ENCODE measurements around the gene ORAI1.
"Not testable (repeated sequence)": the region's sequence is repeated elsewhere in the genome, so short reads cannot be mapped to it uniquely, and the experiment has no call there.

Gene ORAI1

GRCh38 chr12:121608301-121608700 lies 18.0 kb upstream of the ORAI1 start:
- no peak for DNase-seq

DNA sequence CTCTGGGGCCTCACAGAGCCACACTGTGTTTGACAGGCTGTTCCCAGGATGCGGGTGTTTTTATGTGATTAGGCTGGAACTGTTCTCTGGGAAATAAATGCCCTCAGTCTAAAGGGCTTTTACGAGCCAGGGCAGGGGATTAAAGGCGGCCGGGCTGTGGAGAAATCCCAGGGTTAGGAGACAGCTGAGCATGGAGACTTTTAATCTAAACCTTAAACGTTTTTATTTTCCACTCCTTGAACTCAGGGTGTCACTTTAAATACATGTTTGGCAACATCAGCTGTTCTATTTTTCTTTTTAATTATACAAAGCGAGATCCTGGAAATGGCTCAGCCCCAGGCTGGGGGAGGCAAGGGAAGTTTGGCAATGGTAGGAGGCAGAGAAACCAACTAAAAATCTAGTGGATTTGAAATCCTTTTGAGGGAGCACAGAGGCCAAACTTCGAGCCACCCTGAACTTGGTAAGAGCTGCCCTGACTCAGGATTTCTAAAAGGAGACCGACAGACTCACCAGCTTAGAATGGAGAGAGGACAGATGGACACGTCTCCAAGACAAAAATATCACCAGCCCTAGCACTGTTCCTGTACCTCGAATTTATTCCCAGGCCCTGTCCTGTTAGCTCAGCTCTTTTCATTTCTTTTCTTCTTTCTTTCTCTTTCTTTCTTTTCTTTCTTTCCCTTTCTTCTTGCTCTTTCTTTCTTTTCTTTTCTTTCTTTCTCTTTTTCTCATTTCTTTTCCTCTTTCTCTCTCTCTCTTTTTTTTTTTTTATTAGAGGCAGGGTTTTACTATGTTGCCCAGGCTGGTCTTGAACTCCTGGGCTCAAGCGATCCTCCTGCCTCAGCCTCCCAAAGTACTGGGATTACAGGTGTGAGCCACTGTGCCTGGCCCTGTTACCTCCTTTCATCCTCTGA lies 15.8 kb upstream of the ORAI1 start:
- no peak for DNase-seq

DNA sequence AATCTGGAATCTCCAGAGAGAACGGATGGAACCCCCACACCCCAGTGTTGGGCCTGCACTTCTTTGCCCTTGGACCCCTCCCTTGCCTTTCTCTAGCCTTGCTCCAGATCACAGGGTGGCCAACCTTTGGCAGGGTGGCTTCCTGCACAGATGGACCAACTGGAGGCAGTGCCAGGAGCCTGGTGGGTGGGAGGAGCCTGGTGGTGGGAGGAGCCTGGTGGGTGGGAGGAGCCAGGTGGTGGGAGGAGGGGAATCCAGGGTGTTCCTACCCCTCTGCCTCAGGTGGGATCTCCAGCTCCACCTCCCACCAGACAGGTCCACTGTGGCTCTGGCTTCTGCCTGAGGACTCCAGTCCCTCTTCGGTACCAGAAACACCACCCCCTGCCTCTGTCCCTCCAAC lies 15.0 kb upstream of the ORAI1 start:
- DNase-seq = no peak

DNA sequence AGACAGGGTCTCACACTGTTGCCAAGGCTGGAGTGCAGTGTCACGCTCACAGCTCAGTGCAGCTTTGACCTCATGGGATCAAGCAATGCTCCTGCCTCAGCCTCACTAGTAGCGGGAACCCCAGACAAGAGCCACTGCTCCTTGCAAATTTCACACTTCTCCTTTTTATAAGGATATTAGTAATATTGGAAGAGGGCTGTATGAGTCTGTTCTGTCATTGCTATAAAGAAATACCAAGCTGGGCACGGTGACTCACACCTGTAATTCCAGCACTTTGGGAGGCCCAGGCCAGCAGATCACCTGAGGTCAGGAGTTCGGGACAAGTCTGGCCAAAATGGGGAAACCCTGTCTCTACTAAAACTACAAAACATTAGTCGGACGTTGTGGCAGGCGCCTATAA lies 12.9 kb upstream of the ORAI1 start:
- no peak for DNase-seq

- no peak for DNase-seq
Measured at GRCh38 chr12:121614872-121615467, 11.4 kb upstream of the ORAI1 start.

DNA sequence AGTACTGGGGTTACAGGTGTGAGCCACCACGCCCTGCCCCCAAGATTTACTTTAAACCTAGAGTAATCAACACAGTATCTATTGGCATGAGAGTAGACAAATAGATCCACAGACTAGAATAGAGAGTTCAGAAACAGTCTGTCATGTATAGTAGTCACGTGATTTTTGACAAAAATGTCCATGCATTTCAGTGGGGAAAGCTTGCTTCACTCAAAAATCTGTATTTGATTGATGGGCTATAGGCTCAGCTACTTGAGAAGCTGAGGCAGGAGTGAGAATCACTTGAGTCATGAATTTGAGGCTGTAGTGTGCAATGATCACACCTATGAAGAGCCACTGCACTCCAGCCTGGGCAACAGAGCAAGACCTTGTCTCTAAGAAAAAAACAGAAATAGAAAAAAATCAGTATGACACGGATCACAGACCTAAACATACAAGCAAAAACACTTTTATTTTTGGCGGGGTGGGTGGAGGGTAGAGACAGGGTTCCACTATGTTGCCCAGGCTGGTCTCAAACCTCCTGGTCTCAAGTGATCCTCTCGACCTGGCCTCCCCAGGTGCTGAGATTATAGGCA lies 7.6 kb upstream of the ORAI1 start:
- DNase-seq = no peak

- no peak for DNase-seq
Measured at GRCh38 chr12:121620333-121620891, 5.9 kb upstream of the ORAI1 start.

- no peak for DNase-seq
Measured at GRCh38 chr12:121626853-121627640, 717 bp downstream of the ORAI1 start.

DNA sequence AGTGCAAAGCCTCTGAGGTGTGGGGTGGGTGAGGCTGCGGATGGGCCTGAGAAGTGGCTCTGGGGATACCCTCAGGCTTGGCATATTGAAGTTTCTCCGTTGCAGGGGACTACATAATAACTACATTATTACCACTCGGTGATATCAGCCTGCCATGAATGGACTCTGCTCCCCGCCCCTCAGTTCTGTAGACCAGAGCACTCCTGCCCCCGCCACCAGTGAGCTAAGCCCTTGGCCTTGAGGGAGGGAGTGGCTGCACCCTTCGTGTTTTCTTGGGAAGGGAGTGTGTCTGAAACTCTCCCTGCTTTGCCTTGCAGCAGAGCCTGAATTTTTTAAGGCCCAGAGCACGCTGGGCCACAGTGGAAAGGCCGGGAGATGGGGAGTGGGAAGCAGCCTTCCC lies 1.7 kb downstream of the ORAI1 start:
- no peak for DNase-seq

DNA sequence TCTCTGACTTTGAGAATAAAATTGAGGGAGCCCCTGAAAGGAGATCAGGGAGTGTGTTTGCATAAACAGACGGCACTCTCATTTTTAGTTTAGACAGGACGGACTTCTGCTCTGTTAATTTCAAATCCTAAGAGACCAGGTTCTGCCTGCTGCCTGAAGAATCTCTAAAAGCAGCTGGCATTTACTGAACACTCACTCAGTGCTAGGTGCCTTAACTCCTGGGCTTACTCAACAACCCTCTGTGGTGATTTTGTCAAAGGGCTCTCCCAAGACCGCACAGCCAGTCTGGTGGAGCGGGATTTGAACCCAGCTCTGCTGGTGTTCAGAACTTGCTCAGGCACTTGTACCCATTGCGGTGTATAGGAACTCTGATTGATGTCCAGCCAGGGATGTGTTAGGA lies 2.2 kb downstream of the ORAI1 start:
- DNase-seq = no peak

DNA sequence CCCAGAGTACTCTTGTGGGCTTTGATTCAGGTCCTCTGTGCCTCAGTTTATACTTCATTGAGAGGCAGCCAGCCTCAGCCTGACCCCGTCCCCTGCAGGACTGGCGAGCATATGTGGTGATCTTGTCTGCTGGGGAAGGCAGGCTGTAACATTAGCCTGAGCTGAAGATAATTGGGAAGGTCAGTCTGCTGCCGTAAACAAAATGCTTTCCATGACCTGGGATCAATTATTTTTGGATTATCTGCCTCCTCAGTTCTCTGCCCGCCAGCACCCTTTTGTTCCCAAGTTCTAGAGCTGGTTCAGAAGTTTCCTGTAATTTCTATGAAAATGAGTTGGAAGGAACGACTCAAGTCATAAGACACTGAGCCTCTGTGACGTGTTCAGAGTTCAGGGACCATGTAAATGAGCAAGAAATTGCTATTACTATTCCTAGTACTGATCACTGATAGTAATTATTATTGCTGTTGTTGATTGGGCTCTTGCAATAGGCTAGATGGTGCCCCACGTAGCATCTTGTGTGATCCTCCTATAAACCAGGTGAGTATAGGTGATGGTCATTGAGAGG lies 4.5 kb downstream of the ORAI1 start:
- no peak for DNase-seq

- DNase-seq = no peak
Measured at GRCh38 chr12:121632069-121632970, 6.0 kb downstream of the ORAI1 start.

DNA sequence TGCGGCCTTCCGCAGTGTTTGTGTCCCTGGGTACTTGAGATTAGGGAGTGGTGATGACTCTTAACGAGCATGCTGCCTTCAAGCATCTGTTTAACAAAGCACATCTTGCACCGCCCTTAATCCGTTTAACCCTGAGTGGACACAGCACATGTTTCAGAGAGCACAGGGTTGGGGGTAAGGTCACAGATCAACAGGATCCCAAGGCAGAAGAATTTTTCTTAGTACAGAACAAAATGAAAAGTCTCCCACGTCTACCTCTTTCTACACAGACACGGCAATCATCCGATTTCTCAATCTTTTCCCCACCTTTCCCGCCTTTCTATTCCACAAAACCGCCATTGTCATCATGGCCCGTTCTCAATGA lies 7.5 kb downstream of the ORAI1 start:
- DNase-seq = not testable (repeated sequence)

GRCh38 chr12:121634836-121635235 lies 8.5 kb downstream of the ORAI1 start:
- no peak for DNase-seq

- DNase-seq = no peak
Measured at GRCh38 chr12:121637231-121637914, 11.0 kb downstream of the ORAI1 start.

DNA sequence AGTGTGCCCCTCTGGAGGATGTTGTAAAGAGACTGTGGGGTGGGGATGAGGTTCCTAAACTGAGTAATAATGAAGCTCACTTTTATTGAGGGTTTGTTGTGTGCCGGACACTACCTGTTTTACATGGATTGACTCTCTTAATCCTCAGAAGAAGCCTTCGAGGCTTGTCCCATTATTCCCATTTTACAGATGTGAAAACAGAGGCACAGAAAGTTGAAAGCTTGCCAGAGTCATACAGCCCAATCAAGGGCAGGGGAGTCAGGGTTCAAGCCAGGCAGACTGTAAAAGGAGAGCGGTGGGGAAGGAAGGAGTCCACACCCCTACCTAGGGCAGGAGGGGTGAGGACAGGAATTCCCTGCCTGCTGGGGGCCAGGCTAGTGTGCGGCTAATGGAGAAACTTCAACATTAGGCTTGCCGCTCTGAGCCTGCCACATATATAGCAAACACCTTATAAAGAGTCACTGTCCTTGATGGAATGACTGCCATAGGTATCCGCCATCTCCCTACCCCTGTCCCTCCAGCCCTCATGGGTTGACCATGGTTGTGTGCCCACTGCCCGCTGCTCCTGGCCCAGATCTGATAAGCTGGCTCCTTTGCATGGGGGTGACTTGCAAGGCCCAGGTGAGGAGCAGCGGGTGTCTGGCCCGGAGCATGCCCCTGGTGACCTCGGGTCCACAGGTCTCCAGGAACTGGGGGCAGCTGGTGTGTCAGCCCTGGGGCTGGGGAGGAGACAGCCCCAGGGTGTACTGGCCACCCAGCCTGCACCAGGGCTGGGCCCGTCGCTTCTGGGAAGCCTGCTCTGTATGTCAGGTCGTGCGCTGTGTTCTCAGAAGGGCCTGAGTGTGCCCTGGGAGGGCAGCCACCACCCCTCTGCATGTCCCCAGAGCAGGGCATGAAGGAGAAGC lies 12.2 kb downstream of the ORAI1 start:
- no peak for DNase-seq

- DNase-seq = no peak
Measured at GRCh38 chr12:121641343-121641630, 15.0 kb downstream of the ORAI1 start.

GRCh38 chr12:121648458-121649028 lies 22.2 kb downstream of the ORAI1 start:
- no peak for DNase-seq

DNA sequence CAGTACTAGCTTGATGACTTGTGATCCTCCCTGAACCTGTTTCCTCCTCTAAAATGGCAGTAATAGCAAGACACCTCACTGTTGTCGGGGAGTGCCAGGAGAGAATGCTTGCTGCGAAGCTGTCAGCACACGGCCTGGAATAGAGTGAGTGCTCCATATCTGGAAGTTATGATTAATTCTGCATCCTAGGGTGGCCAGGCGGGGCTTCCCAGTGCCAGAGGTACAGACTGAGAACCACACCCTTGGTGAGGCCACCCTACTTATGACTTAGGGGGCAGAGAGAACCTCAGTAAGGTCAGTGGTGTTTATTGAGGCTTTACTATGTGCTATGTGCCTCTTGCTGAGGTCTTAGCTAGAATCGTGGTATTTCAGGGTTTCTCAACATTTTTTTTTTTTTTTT lies 23.0 kb downstream of the ORAI1 start:
- no peak for DNase-seq

Data from NCI-H1930 (cell line).